GM13977 (cell line): ENCODE results near the gene ITIH4.

Source experiments
- DNase-seq: peaks from one replicate; pipeline ENCODE4 v3.0.0; 2012; ENCODE audit warnings: low spot score
- in situ Hi-C: fragments of 300-500 bp; cut with MboI; formaldehyde crosslinking; loops from one replicate; pipeline ENCODE4 v1.12.0; 2022; ENCODE audit warnings: low sequenced_read_pairs, low pct_unique_long_range_greater_than_20kb, mixed read lengths, inconsistent platforms; ENCODE audit not compliant: unreplicated experiment
- TF ChIP-seq, protein P1 (sequence below): IDR thresholded peaks from 2 replicates; pipeline ENCODE4 v1.5.1; 2012; ENCODE audit warnings: mild to moderate bottlenecking, control low read depth; ENCODE audit not compliant: insufficient read depth; ENCODE audit errors: extremely low read depth, missing control alignments

The ITIH4 gene

GRCh38 chr3:52790337-52790736, 40.1 kb downstream of the ITIH4 start:
- TF ChIP-seq, protein P1, sequence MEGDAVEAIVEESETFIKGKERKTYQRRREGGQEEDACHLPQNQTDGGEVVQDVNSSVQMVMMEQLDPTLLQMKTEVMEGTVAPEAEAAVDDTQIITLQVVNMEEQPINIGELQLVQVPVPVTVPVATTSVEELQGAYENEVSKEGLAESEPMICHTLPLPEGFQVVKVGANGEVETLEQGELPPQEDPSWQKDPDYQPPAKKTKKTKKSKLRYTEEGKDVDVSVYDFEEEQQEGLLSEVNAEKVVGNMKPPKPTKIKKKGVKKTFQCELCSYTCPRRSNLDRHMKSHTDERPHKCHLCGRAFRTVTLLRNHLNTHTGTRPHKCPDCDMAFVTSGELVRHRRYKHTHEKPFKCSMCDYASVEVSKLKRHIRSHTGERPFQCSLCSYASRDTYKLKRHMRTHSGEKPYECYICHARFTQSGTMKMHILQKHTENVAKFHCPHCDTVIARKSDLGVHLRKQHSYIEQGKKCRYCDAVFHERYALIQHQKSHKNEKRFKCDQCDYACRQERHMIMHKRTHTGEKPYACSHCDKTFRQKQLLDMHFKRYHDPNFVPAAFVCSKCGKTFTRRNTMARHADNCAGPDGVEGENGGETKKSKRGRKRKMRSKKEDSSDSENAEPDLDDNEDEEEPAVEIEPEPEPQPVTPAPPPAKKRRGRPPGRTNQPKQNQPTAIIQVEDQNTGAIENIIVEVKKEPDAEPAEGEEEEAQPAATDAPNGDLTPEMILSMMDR: no peak
- in situ Hi-C loops: no loop called here
- no peak for DNase-seq

DNA sequence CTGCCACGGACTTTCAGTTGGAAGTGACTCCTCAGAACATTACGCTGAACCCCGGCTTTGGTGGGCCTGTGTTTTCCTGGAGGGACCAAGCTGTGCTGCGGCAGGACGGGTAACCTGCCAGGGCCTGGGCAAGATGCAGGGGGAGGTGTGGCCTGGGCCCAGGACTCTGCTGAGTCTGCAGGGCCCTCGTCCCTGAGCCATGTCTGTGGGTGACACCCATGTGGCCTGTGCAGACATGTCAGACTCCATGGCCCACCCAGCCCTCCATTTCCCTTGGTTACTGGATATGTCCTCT, 40.8 kb downstream of the ITIH4 start:
- no peak for DNase-seq
- TF ChIP-seq, protein P1: no peak
- in situ Hi-C loops: no loop called here

DNA sequence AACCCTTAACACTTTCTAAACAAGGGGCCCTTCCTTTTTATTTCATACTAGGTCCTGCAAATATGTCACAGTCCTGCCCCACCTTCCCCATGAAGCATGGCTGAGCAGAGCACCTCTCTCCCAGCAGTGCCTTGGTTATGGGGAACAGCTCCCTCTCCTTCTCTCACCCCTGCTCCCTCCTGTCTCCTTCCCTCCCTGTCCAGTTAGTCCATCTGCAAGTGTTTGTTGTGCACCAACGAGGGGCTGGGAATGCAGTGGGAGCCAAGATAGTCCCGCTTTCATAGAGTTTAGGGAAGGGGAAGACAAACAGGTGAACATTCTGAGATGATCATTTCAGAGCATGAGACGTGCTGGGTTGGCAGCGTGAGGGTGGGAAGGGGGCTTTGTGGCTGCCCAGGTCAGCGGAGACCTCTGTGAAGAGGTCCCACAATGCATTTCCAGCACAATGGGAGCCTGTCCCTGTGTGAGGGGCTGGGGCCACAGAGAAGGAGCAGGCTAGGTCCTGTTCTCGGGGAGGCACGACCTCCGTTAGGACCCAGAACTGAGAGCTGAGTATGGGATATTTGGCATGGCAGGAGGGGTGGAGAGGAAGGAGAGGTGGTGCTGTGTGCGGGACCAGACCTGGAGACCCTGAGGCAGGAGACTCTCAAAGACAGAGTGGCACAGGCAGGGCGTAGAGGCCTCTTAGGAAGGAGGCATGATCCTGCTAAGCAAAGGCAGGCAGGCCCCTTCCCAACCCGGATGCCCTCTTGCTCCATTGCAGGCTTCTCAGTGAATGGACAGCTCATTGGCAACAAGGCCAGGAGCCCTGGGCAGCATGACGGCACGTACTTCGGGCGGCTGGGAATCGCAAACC, 41.4 kb downstream of the ITIH4 start:
- TF ChIP-seq, protein P1: no peak
- in situ Hi-C loops: no loop called here
- no peak for DNase-seq

DNA sequence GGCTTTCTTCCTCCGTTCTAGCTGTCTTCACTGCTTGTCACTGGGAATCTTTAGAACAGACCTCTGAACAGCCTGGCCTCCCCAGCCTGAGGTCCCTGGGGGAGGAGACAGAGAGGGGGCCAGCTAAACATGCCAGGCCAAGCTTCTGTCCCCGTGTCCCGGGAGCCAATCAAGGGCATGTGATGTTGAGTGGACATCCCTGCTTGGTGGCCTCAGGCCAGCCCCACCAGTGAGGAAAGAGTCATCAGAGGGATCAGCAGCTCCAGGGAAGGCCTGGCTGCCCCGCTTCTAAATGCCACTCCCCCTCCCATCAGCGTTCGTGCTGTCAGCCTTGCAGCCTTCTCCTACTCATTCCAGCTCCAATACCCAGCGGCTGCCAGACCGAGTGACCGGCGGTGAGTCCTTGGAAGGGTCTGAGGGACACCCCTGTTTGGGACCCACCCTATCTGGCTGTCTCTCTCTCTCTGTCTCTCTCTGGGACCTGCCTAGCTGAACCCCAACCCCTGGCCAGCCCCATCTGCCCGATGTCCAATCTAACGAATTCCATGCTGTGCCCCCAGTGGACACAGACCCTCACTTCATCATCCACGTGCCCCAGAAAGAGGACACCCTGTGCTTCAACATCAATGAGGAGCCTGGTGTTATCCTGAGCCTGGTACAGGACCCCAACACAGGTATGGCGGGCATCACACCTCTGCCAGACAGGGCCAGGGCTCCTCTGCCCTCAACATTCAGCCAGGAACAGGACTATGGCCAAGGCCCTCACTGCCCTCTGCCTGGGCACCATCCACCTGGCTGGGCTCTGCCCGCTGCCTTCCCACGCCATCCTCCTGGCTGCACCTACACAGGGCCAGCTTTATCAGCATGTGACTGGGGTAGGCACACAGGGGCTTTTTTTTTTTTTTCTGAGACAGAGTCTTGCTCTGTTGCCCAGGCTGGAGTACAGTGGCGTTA, 42.5 kb downstream of the ITIH4 start:
- in situ Hi-C loops: no loop called here
- no peak for DNase-seq
- TF ChIP-seq, protein P1: no peak

DNA sequence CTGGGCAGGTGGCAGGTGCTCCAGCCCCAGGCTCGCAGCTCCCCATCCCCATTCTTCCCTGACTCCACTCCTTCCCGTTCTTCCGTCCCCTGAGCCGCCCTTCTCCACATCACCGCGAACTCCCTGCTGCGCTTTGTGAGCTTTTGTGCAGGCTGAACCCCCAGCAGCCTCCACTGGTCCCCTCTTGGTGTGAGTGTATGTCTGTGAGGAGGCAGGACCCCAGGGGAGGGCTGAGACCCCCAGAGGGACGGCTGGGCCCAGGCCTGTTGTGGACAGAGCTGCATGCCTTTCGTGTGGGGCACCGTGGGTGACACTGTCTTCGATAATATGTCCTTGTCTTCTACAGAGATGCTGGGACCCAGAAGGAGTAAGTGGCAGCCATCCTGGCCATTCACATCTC, 43.2 kb downstream of the ITIH4 start:
- in situ Hi-C loops: no loop called here
- TF ChIP-seq, protein P1: no peak
- DNase-seq: no peak

- DNase-seq: no peak
- TF ChIP-seq, protein P1: no peak
- in situ Hi-C loops: no loop called here
Measured at GRCh38 chr3:52786330-52787215, 43.9 kb downstream of the ITIH4 start.
